Astrocyte of the spinal cord (primary cell): Measurements from ENCODE around the gene NINJ1.

Source experiments
- DNase-seq: peaks from one replicate; pipeline ENCODE4 v3.0.0; 2011; ENCODE audit warnings: low read depth, low spot score
- H3K4me3 ChIP-seq: 2 replicates; pipeline ENCODE4 v1.5.1; 2011; ENCODE audit warnings: low read depth, mild to moderate bottlenecking, low read length, moderate library complexity
- in situ Hi-C: cut with HindIII; loops from 2 replicates; pipeline ENCODE4 v1.10.0; 2017; ENCODE audit warnings: low sequenced_read_pairs
- TF ChIP-seq, protein P1 (sequence below): IDR thresholded peaks from 2 replicates; pipeline ENCODE4 v1.5.1; 2012; ENCODE audit warnings: low read depth, mild to moderate bottlenecking, low read length, inconsistent platforms

NINJ1 gene

GRCh38 chr9:93139365-93140182 is 5.5 kb upstream of the NINJ1 start:
- no peak overlapping the region for H3K4me3 ChIP-seq
- no peak for DNase-seq

GRCh38 chr9:93138171-93138764 is 4.2 kb upstream of the NINJ1 start:
- H3K4me3 ChIP-seq: no peak overlapping the region
- in situ Hi-C loops: no loop called here
- DNase-seq: no peak
- TF ChIP-seq, protein P1, sequence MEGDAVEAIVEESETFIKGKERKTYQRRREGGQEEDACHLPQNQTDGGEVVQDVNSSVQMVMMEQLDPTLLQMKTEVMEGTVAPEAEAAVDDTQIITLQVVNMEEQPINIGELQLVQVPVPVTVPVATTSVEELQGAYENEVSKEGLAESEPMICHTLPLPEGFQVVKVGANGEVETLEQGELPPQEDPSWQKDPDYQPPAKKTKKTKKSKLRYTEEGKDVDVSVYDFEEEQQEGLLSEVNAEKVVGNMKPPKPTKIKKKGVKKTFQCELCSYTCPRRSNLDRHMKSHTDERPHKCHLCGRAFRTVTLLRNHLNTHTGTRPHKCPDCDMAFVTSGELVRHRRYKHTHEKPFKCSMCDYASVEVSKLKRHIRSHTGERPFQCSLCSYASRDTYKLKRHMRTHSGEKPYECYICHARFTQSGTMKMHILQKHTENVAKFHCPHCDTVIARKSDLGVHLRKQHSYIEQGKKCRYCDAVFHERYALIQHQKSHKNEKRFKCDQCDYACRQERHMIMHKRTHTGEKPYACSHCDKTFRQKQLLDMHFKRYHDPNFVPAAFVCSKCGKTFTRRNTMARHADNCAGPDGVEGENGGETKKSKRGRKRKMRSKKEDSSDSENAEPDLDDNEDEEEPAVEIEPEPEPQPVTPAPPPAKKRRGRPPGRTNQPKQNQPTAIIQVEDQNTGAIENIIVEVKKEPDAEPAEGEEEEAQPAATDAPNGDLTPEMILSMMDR: no peak

More at GRCh38 chr9:93139365-93140182, 5.5 kb upstream of the NINJ1 start:
- in situ Hi-C loops: no loop called here
- TF ChIP-seq, protein P1: no peak

- DNase-seq: no peak
- TF ChIP-seq, protein P1: no peak
- in situ Hi-C loops: no loop called here
- H3K4me3 ChIP-seq: no peak overlapping the region
Observed at GRCh38 chr9:93137362-93137761, 3.3 kb upstream of the NINJ1 start.

DNA sequence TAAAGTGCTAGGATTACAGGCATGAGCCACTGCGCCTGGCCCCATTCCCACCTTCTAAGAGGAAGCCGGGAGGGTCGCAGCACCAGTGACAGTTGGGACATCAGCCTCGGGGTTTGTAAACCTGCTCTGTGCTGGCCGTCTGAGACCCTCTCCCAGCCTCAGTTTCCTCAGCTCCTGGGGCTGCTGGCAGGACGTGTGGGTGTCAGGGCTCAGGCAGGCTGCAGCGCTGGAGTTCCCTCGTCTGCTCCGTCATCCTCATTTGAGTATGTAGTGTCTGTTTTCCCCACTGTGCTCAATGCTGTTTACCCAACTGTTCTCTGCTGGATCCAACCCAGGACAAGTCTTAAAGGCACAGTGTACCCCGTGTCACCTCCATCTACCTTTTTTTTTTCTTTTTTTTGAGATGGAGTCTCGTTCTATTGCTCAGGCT is 2.0 kb upstream of the NINJ1 start:
- TF ChIP-seq, protein P1: no peak
- peak; percentile 27 for DNase-seq
- in situ Hi-C loops: no loop called here
- H3K4me3 ChIP-seq: no peak overlapping the region

DNA sequence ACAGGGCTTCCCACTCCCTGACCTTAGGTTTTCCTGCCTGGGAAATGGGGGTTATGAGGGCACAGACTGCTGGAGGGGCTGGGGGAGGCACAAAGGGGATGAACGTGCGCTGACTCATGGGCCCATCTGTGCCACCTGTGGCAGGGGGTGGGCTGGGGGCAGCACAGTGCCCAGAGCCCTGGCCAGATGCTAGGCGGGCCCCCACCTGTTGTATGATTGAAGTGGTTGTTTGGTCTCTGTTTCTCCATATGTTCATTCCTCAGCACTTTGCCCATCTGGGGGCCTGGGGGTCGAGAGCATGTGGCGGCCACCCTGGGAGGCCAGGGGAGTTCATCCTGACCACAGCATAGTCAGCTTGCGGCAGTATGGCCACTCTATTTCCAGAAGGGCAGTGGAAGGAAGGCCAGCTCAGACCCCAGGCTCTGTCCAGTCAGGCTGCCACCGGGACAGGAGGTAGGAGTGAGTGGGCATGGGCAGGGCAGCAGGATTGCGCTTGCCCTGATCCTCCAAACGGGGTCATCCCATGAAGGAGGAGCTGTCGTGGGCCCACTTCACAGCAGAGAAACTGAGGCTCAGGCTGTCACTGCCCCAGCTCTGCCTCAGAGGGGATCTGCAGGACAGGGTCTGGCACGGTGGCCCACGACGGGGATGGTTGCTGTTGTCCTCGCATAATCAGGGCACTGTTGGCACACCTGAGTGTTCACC is 841 bp upstream of the NINJ1 start:
- TF ChIP-seq, protein P1: no peak
- peak overlapping the region; percentile 44 for H3K4me3 ChIP-seq
- DNase-seq: no peak
- in situ Hi-C loops: no loop called here

- in situ Hi-C loops: no loop called here
- TF ChIP-seq, protein P1: no peak
- DNase-seq: peak; percentile 87
Observed at GRCh38 chr9:93133681-93134014, 403 bp downstream of the NINJ1 start.

More at GRCh38 chr9:93133681-93134014, 403 bp downstream of the NINJ1 start:
- H3K4me3 ChIP-seq: peak overlapping the region; percentile 69
